Keratinocyte (primary cell): ENCODE results near the gene BNIP1. TPM values are rescaled to one million over a fixed set of nuclear protein-coding genes. Genes with fewer than 3 reads are reported as not detected.

Source experiments
- DNase-seq: peaks from one replicate; pipeline ENCODE4 v3.0.0-alpha.2; 2011; ENCODE audit warnings: low read depth, missing footprints, low spot score
- FAIRE-seq: peaks from 2 replicates; lab custom pipeline; 2011; peaks lifted over from hg19 to GRCh38; lab: Jason Lieb, UNC
- H2AFZ ChIP-seq: 2 replicates; pipeline ENCODE4 v1.6.0; 2012; ENCODE audit warnings: low read length, control low read depth, inconsistent platforms; ENCODE audit not compliant: control insufficient read depth
- H3K27ac ChIP-seq: 2 replicates; pipeline ENCODE4 v1.5.1; 2011; ENCODE audit warnings: low read length; ENCODE audit not compliant: control insufficient read depth, insufficient read depth
- H3K27me3 ChIP-seq: 3 replicates; pipeline ENCODE4 v1.6.0; 2011; ENCODE audit warnings: low read length; ENCODE audit not compliant: control insufficient read depth, insufficient read depth; ENCODE audit errors: extremely low read depth
- H3K36me3 ChIP-seq, 2 experiments: 2 replicates in 1 of 2; 3 replicates in 1 of 2; pipeline ENCODE4 v1.5.1; 2011; ENCODE audit warnings: low read length in 2 of 2, mild to moderate bottlenecking in 1 of 2; ENCODE audit not compliant: control insufficient read depth in 2 of 2, insufficient read depth in 2 of 2; ENCODE audit errors: extremely low read depth in 1 of 2
- H3K4me1 ChIP-seq: 3 replicates; pipeline ENCODE4 v1.5.1; 2011; ENCODE audit warnings: low read length; ENCODE audit not compliant: control insufficient read depth, insufficient read depth; ENCODE audit errors: extremely low read depth
- H3K4me2 ChIP-seq: 3 replicates; pipeline ENCODE4 v1.6.0; 2011; ENCODE audit warnings: low read depth, low read length; ENCODE audit not compliant: control insufficient read depth, insufficient read depth; ENCODE audit errors: extremely low read depth
- H3K4me3 ChIP-seq, 3 experiments: fragments of 200-600 bp in 1 of 3; sonication (generic) in 1 of 3; 2 replicates in 2 of 3; 3 replicates in 1 of 3; pipeline ENCODE4 v1.5.1; 2011 to 2016; ENCODE audit warnings: low read length in 3 of 3, mild to moderate bottlenecking in 3 of 3, control low read depth in 2 of 3, inconsistent platforms in 1 of 3, low read depth in 1 of 3, mixed read lengths in 1 of 3, mixed run types in 1 of 3, moderate library complexity in 1 of 3; ENCODE audit not compliant: control insufficient read depth in 2 of 3, insufficient read depth in 2 of 3; ENCODE audit errors: extremely low read depth in 1 of 3
- H3K79me2 ChIP-seq: 2 replicates; pipeline ENCODE4 v1.6.0; 2012; ENCODE audit warnings: low read length; ENCODE audit not compliant: control insufficient read depth, insufficient read depth
- H3K9ac ChIP-seq: 3 replicates; pipeline ENCODE4 v1.6.0; 2011; ENCODE audit warnings: low read length; ENCODE audit not compliant: control insufficient read depth, insufficient read depth; ENCODE audit errors: extremely low read depth
- H3K9me1 ChIP-seq: 3 replicates; pipeline ENCODE4 v1.6.0; 2011; ENCODE audit warnings: low read length; ENCODE audit not compliant: control insufficient read depth, insufficient read depth; ENCODE audit errors: extremely low read depth
- H3K9me3 ChIP-seq: 2 replicates; pipeline ENCODE4 v1.5.1; 2012; ENCODE audit warnings: low read depth, low read length; ENCODE audit not compliant: control insufficient read depth
- H4K20me1 ChIP-seq: 3 replicates; pipeline ENCODE4 v1.6.0; 2011; ENCODE audit warnings: low read length; ENCODE audit not compliant: control insufficient read depth, insufficient read depth; ENCODE audit errors: extremely low read depth
- CTCF ChIP-seq, 3 experiments: IDR thresholded peaks in 1 of 3; conservative IDR thresholded peaks in 1 of 3; optimal IDR thresholded peaks in 1 of 3; 2 replicates in 2 of 3; 3 replicates in 1 of 3; pipeline versions ENCODE3 to v1.5.1; 2011; ENCODE audit warnings: low read length in 3 of 3, mild to moderate bottlenecking in 3 of 3, moderate library complexity in 2 of 3, control low read depth in 1 of 3, inconsistent platforms in 1 of 3; ENCODE audit not compliant: insufficient read depth in 2 of 3; ENCODE audit errors: extremely low read depth in 1 of 3
- EZH2 ChIP-seq: IDR thresholded peaks from one replicate; pipeline ENCODE4 v1.6.1; 2012; ENCODE audit warnings: inconsistent platforms, mild to moderate bottlenecking, low read length, moderate library complexity
- dilution Hi-C: fragments of 300-500 bp; cut with MboI; formaldehyde crosslinking; loops from one replicate; pipeline ENCODE4 v1.7.0; 2020; ENCODE audit warnings: low sequenced_read_pairs; ENCODE audit not compliant: extremely low pct_ligation_motif_present
- polyA plus RNA-seq, 5 experiments: library from polyadenylated mRNA; depleted of rRNA in 3 of 5; stranded (reverse) in 3 of 5; stranded (forward) in 1 of 5; unstranded in 1 of 5; fragments of >200 nt; gene quantifications; 1 replicate in 1 of 5; 2 replicates in 3 of 5; 3 replicates in 1 of 5; pipeline versions ENCODE4 v1.2.1 to v1.2.3, GENCODE V29; 2011 to 2012; ENCODE audit warnings: missing spikeins in 2 of 5, low read depth in 1 of 5, low replicate concordance in 1 of 5

Gene BNIP1
- polyA plus RNA-seq, 1 donor (not counting 4 experiments of a cell fraction or from before 2014, with no cell fraction given), result 18.2 TPM

- Histone ChIP-seq H3K4me1 (no peaks in the 10 kb centered on the region), H3K4me2 (no peak overlapping the region), H3K79me2 (no peaks in the 10 kb centered on the region), H3K36me3 (peaks cover 14% of the 10 kb centered on the region in 2 experiments), H3K27me3 (no peaks in the 10 kb centered on the region), H2AFZ (no peak overlapping the region), H3K9ac (no peak overlapping the region), H3K27ac (no peak overlapping the region), H4K20me1 (no peaks in the 10 kb centered on the region), H3K9me1 (no peaks in the 10 kb centered on the region), H3K9me3 (no peaks in the 10 kb centered on the region), H3K4me3 (no peak overlapping the region)
- DNase-seq (no peak), FAIRE-seq (no peak)
- TF ChIP-seq CTCF (optimal IDR thresholded peaks at IDR 0.05 in 1 of 3, IDR thresholded peaks at IDR 0.05 in 1 of 3, conservative IDR thresholded peaks at IDR 0.05 in 1 of 3; ENCODE audit: extremely low read depth in 1 of 3, insufficient read depth in 2 of 3, low read length in 3 of 3), result no peak
- no peak for TF ChIP-seq EZH2
- dilution Hi-C loops, result no loop called here
Observed at GRCh38 chr5:173159256-173159655, 14.9 kb downstream of the BNIP1 start.

GRCh38 chr5:173161148-173161547 lies 16.8 kb downstream of the BNIP1 start:
- Histone ChIP-seq H3K79me2 (no peaks in the 10 kb centered on the region), H4K20me1 (no peaks in the 10 kb centered on the region), H3K9me1 (no peaks in the 10 kb centered on the region), H3K4me3 (no peak overlapping the region), H3K27ac (no peak overlapping the region), H2AFZ (no peak overlapping the region), H3K4me2 (no peak overlapping the region), H3K36me3 (peaks cover 9 to 11% of the 10 kb centered on the region in 2 experiments), H3K4me1 (no peaks in the 10 kb centered on the region), H3K9ac (no peak overlapping the region), H3K27me3 (no peaks in the 10 kb centered on the region), H3K9me3 (no peaks in the 10 kb centered on the region)
- dilution Hi-C loops, result no loop called here
- TF ChIP-seq CTCF (optimal IDR thresholded peaks at IDR 0.05 in 1 of 3, IDR thresholded peaks at IDR 0.05 in 1 of 3, conservative IDR thresholded peaks at IDR 0.05 in 1 of 3; ENCODE audit: extremely low read depth in 1 of 3, insufficient read depth in 2 of 3, low read length in 3 of 3) (no peak), EZH2 (no peak)
- no peak for DNase-seq
- FAIRE-seq, result no peak
